ENCODE measurements around the gene TINAGL1.
"Not testable (repeated sequence)": the region's sequence is repeated elsewhere in the genome, so short reads cannot be mapped to it uniquely, and the experiment has no call there.

The TINAGL1 gene

DNA sequence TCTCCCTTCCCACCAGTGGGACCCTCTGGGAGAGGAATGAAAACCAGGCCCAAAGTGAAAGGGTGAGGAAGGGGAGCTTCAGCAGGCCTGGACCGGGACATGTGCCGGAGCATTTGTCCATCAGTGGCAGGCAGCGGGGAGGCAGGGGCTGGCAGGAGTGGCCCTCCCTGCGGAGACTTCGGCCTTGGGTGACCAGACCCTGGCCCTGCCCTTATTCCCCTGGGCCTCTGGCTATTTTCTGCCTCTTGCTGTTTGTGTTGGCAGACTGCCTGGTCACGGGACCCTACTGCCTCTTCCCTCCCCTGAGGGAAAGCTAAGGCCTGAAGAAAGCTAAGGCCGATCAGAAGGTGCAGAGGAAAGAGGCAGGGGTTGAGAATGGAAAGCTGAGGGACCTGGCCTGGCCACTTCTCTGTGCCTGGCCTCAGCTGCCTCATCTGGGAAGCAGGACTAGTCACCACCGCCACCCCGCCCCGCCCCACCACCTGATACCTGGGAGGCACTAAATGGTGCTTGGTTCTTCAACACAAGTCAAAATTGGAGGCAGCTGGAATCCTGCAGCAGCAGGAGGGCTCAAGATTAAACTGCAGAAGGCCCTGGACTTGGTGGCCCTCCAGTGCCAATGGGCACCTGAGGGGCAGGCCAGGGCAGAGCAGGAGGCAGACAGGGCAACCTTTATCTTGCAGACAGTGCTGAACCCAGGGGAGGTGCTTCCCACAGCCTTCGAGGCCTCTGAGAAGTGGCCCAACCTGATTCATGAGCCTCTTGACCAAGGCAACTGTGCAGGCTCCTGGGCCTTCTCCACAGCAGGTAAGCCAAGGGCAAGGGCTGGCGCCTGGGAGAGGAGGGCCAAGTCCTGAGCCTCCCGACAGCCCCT, 7.9 kb downstream of the TINAGL1 start:
- DNase-seq (ENCODE audit: low spot score): peak; percentile 45

DNA sequence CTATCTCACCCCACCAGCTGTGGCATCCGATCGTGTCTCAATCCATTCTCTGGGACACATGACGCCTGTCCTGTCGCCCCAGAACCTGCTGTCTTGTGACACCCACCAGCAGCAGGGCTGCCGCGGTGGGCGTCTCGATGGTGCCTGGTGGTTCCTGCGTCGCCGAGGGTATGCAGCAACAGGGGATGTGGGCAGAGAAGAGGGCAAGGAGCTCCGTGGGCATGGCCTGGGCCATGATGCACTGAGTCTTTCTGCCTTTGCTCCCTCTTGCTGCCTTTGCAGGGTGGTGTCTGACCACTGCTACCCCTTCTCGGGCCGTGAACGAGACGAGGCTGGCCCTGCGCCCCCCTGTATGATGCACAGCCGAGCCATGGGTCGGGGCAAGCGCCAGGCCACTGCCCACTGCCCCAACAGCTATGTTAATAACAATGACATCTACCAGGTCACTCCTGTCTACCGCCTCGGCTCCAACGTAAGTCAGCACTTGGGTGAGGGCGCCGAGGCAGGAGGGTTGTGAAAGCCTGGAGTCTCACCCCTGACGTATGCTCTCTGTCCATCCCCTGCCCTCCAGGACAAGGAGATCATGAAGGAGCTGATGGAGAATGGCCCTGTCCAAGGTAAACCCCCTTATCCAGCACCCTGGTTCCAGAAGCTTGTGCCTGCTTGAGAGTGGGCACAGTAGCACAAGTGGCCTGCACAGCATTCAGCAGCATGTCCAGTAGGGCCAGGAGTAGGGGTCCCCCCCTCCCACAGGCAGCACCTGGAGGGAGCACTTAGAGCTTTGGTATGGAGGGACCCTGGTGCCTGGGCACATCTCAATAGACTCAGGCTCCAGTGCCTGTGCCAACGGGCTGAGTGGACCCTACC, 8.8 kb downstream of the TINAGL1 start:
- DNase-seq (ENCODE audit: low spot score): no peak

- DNase-seq (ENCODE audit: low spot score): no peak
These were observed 9.5 kb downstream of the TINAGL1 start for GRCh38 chr1:31585736-31586365.

DNA sequence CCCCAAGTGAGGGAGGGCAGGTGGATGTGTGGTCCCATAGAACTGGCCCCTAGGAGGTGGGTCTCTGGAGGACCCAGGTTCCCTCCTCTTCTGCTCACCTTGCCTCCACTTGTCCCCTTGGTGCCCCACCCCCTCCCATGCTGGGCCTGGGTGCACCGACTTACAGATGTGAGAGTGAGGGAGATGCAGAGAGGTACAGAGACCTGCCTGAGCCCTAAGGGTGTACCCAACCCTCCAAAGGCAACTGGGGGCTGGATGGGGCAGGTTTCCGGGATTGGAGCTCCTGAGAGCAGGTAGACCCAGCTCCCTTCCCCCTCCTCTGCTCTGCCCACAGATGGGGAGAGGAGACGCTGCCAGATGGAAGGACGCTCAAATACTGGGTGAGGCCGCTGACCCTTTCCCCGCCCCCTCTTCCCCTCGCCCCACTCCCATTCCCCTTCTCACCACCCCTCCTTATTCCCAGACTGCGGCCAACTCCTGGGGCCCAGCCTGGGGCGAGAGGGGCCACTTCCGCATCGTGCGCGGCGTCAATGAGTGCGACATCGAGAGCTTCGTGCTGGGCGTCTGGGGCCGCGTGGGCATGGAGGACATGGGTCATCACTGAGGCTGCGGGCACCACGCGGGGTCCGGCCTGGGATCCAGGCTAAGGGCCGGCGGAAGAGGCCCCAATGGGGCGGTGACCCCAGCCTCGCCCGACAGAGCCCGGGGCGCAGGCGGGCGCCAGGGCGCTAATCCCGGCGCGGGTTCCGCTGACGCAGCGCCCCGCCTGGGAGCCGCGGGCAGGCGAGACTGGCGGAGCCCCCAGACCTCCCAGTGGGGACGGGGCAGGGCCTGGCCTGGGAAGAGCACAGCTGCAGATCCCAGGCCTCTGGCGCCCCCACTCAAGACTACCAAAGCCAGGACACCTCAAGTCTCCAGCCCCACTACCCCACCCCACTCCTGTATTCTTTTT, 10.3 kb downstream of the TINAGL1 start:
- DNase-seq (ENCODE audit: low spot score): no peak

- DNase-seq (ENCODE audit: low spot score): not testable (repeated sequence)
These were observed 11.0 kb downstream of the TINAGL1 start for GRCh38 chr1:31587328-31587699.

DNA sequence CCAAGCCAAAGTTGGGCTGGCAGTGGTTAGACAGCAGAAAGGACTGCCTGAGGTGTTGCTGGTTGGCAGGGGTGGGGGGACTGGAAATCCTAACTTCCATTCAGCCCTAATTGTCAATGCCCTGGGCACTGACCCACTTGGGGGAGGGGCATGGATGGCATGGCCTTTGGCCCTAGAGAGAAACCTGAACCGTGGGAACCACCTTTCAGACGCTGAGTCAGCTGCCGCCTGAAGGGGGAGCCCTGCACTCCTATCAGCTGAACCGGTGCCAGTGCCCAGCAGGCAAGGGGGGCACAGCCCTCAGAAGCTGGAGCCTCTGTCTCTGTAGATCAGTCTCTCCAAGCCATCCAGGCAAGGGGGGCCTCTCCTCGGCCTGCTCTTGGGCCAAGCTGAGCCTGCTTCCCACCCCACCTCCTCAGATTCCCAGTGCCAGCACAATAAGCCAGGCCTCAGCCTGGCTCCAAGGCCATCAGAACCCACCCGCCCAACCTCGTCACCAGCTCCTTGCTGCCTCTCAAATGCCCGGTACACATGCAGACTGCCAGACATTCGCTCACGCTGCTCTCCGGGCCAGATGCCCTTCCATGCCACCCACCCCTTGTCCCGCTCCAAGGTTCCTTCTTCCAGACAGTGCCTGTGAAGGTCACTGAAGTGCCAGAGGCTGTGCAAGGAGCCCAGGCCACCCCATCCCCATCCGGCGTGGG, 11.6 kb downstream of the TINAGL1 start:
- DNase-seq (ENCODE audit: low spot score): peak; percentile 75

- DNase-seq (ENCODE audit: low spot score): peak; percentile 60
These were observed 12.6 kb downstream of the TINAGL1 start for GRCh38 chr1:31588751-31589515.

GRCh38 chr1:31591425-31592093, 15.2 kb downstream of the TINAGL1 start:
- peak; percentile 98 for DNase-seq (ENCODE audit: low spot score)

- no peak for DNase-seq (ENCODE audit: low spot score)
These were observed 15.8 kb downstream of the TINAGL1 start for GRCh38 chr1:31592132-31592531.

DNA sequence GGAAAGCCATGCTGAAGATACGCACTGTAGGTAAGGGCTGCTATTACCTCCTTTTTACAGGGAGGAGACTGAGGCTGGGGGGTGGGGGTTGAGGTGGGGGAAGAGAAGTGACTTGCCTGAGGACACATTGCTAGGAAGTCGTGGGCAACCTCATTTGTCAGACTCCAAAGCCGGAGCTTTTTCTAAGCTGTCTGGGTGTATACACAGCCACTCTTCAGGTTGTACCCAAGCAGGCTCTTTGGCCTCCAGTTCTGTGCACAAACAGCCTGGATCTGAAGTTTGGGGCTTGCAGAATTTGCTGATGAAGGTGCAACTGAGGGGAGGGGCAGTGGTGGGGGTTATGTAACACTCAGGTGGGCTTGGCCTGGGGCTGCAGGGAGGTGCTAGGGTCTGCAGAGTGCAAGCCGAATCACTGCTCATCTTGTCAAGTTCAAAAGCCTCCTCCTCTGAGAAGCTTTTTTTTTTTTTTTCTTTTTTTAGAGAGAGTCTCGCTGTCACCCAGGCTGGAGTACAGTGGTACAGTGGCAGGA, 16.9 kb downstream of the TINAGL1 start:
- DNase-seq (ENCODE audit: low spot score): no peak

DNA sequence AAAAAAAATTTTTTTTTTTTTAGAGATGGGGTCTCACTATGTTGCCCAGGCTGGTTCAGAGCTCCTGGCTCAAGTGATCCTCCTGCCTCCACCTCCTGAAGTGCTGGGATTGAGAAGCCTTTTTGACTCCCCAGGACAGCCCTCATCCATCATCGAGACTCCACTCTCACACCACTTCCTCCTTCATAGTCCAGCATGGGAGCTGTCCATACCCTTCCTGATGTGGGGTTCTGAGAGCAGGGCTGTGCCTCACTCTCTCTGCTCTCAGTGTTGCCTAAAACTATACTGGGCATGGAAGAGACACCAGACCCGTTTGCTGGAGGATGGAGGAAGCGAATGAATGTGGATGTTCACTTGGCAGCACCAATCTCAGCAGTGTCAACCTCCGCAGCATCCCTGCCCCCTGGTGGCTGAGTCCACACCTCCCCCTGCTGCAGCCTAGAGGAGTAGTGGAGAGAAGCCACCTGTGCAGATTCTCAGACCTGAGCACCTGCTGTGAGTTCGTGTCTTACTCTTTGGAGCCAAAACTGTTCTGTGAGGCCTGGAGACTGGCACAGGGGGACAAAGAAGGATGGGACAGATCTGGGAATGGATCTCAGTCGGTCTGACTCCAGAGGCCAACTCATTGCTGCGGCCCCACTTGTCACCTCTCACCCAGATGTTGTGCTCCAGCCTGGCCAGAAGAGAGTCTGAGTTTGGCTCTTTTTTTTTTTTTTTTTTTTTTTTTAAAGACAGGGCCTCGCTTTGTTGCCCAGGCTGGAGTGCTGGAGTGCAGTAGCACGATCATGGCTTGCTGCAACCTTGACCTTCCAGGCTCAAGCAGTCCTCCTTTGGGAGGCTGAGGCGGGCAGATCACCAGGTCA, 17.7 kb downstream of the TINAGL1 start:
- peak; percentile 79 for DNase-seq (ENCODE audit: low spot score)

- no peak for DNase-seq (ENCODE audit: low spot score)
These were observed 19.8 kb downstream of the TINAGL1 start for GRCh38 chr1:31595836-31596736.

DNA sequence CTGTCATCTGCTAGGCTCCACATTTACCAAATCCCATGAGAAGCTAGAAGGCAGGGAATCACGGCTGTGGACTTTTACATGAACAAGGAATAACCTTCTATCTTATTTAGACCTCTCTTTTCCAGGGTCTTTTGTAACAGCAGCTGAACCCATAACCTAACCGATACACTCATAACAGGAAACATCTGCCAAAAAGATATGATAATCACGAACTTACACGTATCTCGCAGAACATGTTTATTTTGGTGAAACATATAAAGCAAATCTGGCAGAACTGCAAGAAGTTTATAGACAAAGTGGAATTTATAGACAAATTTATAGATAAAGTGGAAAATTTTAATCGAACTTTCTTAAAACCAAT, 20.4 kb downstream of the TINAGL1 start:
- DNase-seq (ENCODE audit: low spot score): no peak

GRCh38 chr1:31598980-31599379, 22.7 kb downstream of the TINAGL1 start:
- no peak for DNase-seq (ENCODE audit: low spot score)

GRCh38 chr1:31600641-31601040, 24.3 kb downstream of the TINAGL1 start:
- no peak for DNase-seq (ENCODE audit: low spot score)

GRCh38 chr1:31602081-31602480, 25.8 kb downstream of the TINAGL1 start:
- DNase-seq (ENCODE audit: low spot score): no peak

DNA sequence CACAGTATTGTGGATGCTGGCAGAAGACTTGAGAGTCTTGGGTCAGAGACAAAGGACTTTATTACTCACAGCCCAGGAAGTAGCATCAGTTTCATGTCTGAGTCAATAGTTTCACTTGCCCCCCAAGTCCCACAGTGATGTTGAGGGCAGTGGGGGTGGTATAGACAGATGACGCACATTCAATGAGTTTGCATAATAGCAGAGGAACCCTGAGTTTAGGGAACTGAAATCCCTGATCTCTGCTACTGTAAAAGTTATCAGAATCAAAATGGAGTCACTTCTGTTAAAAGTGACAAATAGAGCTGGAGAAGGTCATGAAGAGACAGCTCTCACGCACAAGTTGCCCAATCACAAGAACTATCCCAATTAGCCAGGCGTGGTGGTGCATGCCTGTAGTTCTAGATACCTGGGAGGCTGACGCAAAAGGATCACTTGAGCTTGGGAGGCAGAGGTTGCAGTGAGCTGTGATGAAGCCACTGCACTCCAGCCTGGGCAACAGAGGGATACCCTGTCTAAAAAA, 29.7 kb downstream of the TINAGL1 start:
- peak; percentile 54 for DNase-seq (ENCODE audit: low spot score)

All from kidney tubule cell (primary cell).